HepG2 (cell line): ENCODE results near the gene STK39. TPM values are rescaled to one million over a fixed set of nuclear protein-coding genes. Genes with fewer than 3 reads are reported as not detected.

Source experiments
- ATAC-seq: fragments of 200-7000 bp; cut with Tn5 transposase; 3 replicates; pipeline ENCODE4 v1.9.1; 2020; ENCODE audit warnings: mild to moderate bottlenecking, moderate library complexity
- BruUV-seq: library from RNA; stranded (reverse); fragments of 400-500 nt; replicated peaks from 2 replicates; lab custom pipeline; 2021; lab: Mats Ljungman, UMichigan
- CTCF ChIA-PET: fragments of 300-600 bp; formaldehyde crosslinking; extraction: SDS; loops from one replicate; lab custom pipeline; 2021; ENCODE audit warnings: low total read pairs, inconsistent platforms, low intra/inter-chr PET ratio; lab: Yijun Ruan, JAX
- POLR2A ChIA-PET: fragments of 350-600 bp; sonication (Branson Sonifier 250); formaldehyde crosslinking; loops from one replicate; lab custom pipeline; 2020; ENCODE audit warnings: antibody characterized with exemption, inconsistent platforms; lab: Yijun Ruan, JAX
- DNase-seq: peaks from one replicate; pipeline ENCODE4 v3.0.0-alpha.2; 2015; ENCODE audit warnings: low spot score
- FAIRE-seq: peaks from 3 replicates; lab custom pipeline; 2011; peaks lifted over from hg19 to GRCh38; lab: Jason Lieb, UNC
- H2AFZ ChIP-seq: one replicate; pipeline ENCODE4 v1.6.1; 2011; ENCODE audit warnings: low read length, inconsistent platforms
- H3K27ac ChIP-seq: fragments of 300-600 bp; 3 replicates; pipeline ENCODE4 v1.8.0; 2011; ENCODE audit warnings: mixed run types, mild to moderate bottlenecking, mixed read lengths, low read length, inconsistent platforms; ENCODE audit not compliant: insufficient read depth; ENCODE audit errors: extremely low read length
- H3K27me3 ChIP-seq, 2 experiments: fragments of 200-600 bp in 1 of 2; 2 replicates in 1 of 2; 3 replicates in 1 of 2; pipeline versions ENCODE4 v1.6.0 to v1.8.0; 2011; ENCODE audit warnings: low read length in 2 of 2, mild to moderate bottlenecking in 2 of 2, moderate library complexity in 2 of 2, inconsistent platforms in 1 of 2; ENCODE audit not compliant: insufficient read depth in 2 of 2, control insufficient read depth in 1 of 2
- H3K36me3 ChIP-seq, 2 experiments: fragments of 200-600 bp in 1 of 2; replicated peaks in 1 of 2; 2 replicates in 1 of 2; 3 replicates in 1 of 2; pipeline versions ENCODE4 v1.5.1 to v1.8.0; 2011; ENCODE audit warnings: low read length in 2 of 2, inconsistent platforms in 1 of 2; ENCODE audit not compliant: insufficient read depth in 2 of 2, control insufficient read depth in 1 of 2
- H3K4me1 ChIP-seq: 2 replicates; pipeline ENCODE4 v1.5.1; 2012; ENCODE audit warnings: low read length, inconsistent platforms; ENCODE audit not compliant: insufficient read depth
- H3K4me2 ChIP-seq: 2 replicates; pipeline ENCODE4 v1.6.0; 2011; ENCODE audit warnings: low read depth, low read length, inconsistent platforms
- H3K4me3 ChIP-seq, 3 experiments: fragments of 200-600 bp in 1 of 3; sonication (generic), shearing (Covaris generic) in 1 of 3; replicated peaks in 1 of 3; 2 replicates each; pipeline ENCODE4 v1.5.1; 2011 to 2016; ENCODE audit warnings: low read length in 3 of 3, inconsistent platforms in 2 of 3, low read depth in 2 of 3, mild to moderate bottlenecking in 2 of 3, control low read depth in 1 of 3, mixed read lengths in 1 of 3; ENCODE audit not compliant: insufficient read depth in 1 of 3
- H3K79me2 ChIP-seq: one replicate; pipeline ENCODE4 v1.6.1; 2011; ENCODE audit warnings: low read length, inconsistent platforms; ENCODE audit not compliant: insufficient read depth
- H3K9ac ChIP-seq: 2 replicates; pipeline ENCODE4 v1.6.0; 2011; ENCODE audit warnings: mild to moderate bottlenecking, low read depth, low read length, inconsistent platforms; ENCODE audit not compliant: insufficient read depth
- H3K9me3 ChIP-seq: 2 replicates; pipeline ENCODE4 v1.5.1; 2012; ENCODE audit warnings: mild to moderate bottlenecking, low read length
- H4K20me1 ChIP-seq: 2 replicates; pipeline ENCODE4 v1.6.0; 2011; ENCODE audit warnings: inconsistent platforms, mild to moderate bottlenecking, low read length, moderate library complexity; ENCODE audit not compliant: insufficient read depth
- BORCS8-MEF2B ChIP-seq: sonication (generic); formaldehyde crosslinking; IDR thresholded peaks from 2 replicates; pipeline ENCODE4 v1.8.0; 2022; ENCODE audit warnings: mild to moderate bottlenecking, missing genetic modification reagents
- HOMEZ ChIP-seq: IDR thresholded peaks from 2 replicates; pipeline ENCODE4 v1.6.1; 2016; ENCODE audit warnings: low read depth
- MYPOP ChIP-seq: sonication (generic); formaldehyde crosslinking; IDR thresholded peaks from 2 replicates; pipeline ENCODE4 v1.8.1; 2023; ENCODE audit warnings: mild to moderate bottlenecking, moderate library complexity, missing genetic modification reagents
- PRDM10 ChIP-seq: sonication (generic); formaldehyde crosslinking; IDR thresholded peaks from 2 replicates; pipeline ENCODE4 v1.4.0; 2020; ENCODE audit warnings: low read depth, missing genetic modification reagents
- PREB ChIP-seq: sonication (generic); formaldehyde crosslinking; IDR thresholded peaks from 2 replicates; pipeline ENCODE4 v1.4.0; 2020; ENCODE audit warnings: missing genetic modification reagents
- REXO4 ChIP-seq: sonication (generic); formaldehyde crosslinking; IDR thresholded peaks from 2 replicates; pipeline ENCODE4 v1.8.0; 2022; ENCODE audit warnings: missing genetic modification reagents, mild to moderate bottlenecking, borderline replicate concordance
- SIX4 ChIP-seq: sonication (generic); formaldehyde crosslinking; IDR thresholded peaks from 2 replicates; pipeline ENCODE4 v1.4.0; 2020; ENCODE audit warnings: missing genetic modification reagents
- TAF1 ChIP-seq: sonication (generic); formaldehyde crosslinking; IDR thresholded peaks from 2 replicates; pipeline ENCODE4 v1.4.0; 2020; ENCODE audit warnings: missing genetic modification reagents
- TBX2 ChIP-seq: sonication (generic); formaldehyde crosslinking; IDR thresholded peaks from 2 replicates; pipeline ENCODE4 v1.5.0; 2020; ENCODE audit warnings: missing genetic modification reagents, mild to moderate bottlenecking, borderline replicate concordance
- TBX3 ChIP-seq: fragments of 450-650 bp; IDR thresholded peaks from 2 replicates; pipeline ENCODE4 v1.6.1; 2017; ENCODE audit warnings: antibody characterized with exemption, mild to moderate bottlenecking, inconsistent platforms, borderline replicate concordance
- THYN1 ChIP-seq: sonication (generic); formaldehyde crosslinking; IDR thresholded peaks from 2 replicates; pipeline ENCODE4 v1.8.1; 2023; ENCODE audit warnings: low read depth, mild to moderate bottlenecking, moderate library complexity, missing genetic modification reagents, borderline replicate concordance
- XRCC5 ChIP-seq: fragments of 200-400 bp; formaldehyde crosslinking; optimal IDR thresholded peaks from 2 replicates; pipeline ENCODE3; 2017; ENCODE audit warnings: mild to moderate bottlenecking, low read length
- ZFY ChIP-seq: sonication (generic); formaldehyde crosslinking; IDR thresholded peaks from 2 replicates; pipeline ENCODE4 v1.4.0; 2020; ENCODE audit warnings: missing genetic modification reagents
- ZNF800 ChIP-seq: sonication (generic); formaldehyde crosslinking; IDR thresholded peaks from 2 replicates; pipeline ENCODE4 v1.4.0; 2020; ENCODE audit warnings: missing genetic modification reagents
- WGBS: methylation state at CpG from one replicate; pipeline ENCODE4 v1.1.6; 2017; ENCODE audit warnings: low lambda C conversion rate; 5-methylcytosine and 5-hydroxymethylcytosine counted together
- in situ Hi-C: cut with HindIII; loops from 2 replicates; pipeline ENCODE4 v1.10.0; 2017; ENCODE audit warnings: low pct_unique_long_range_greater_than_20kb; ENCODE audit not compliant: extremely low pct_ligation_motif_present
- intact Hi-C: fragments of 100-400 bp; cut with micrococcal nuclease; formaldehyde crosslinking; loops from one replicate; pipeline ENCODE4 v1.10.0; 2022; ENCODE audit not compliant: unreplicated experiment
- polyA plus RNA-seq, 8 experiments: library from polyadenylated mRNA; depleted of rRNA in 3 of 8; stranded (reverse) in 7 of 8; unstranded in 1 of 8; fragments of >200 nt; fragmentation: Illumina TruSeq in 4 of 8; extraction: Trizol in 4 of 8; gene quantifications; 2 replicates each; pipeline versions ENCODE4 v1.2.1 to v1.2.3, GENCODE V29; 2011 to 2016; ENCODE audit warnings: low read depth in 4 of 8, missing spikeins in 1 of 8, mixed read lengths in 1 of 8; ENCODE audit not compliant: insufficient read depth in 1 of 8
- total RNA-seq, 5 experiments: library from RNA; depleted of rRNA; stranded (reverse); fragments of >200 nt; fragmentation: Illumina TruSeq; extraction: Trizol; gene quantifications; 2 replicates each; pipeline ENCODE4 v1.2.3, GENCODE V29; 2016; ENCODE audit warnings: low read depth in 1 of 5

Gene STK39
- total and polyA plus RNA-seq, 2 of the 13 experiments (the other 11 are each of a cell fraction or from before 2014, with no cell fraction given), result 27.3 to 38.4 TPM

- ATAC-seq (peak; percentile 43), FAIRE-seq (peak; percentile 85), DNase-seq (peak; percentile 74)
- Histone ChIP-seq H3K36me3 (peaks cover 2 to 12% of the 10 kb centered on the region in 2 experiments; a peak in 3 of 5 replicates), H4K20me1 (no peaks in the 10 kb centered on the region; the same call in 1 of the 2 replicates), H3K4me2 (peak overlapping the region; percentile 94), H3K27me3 (no peaks in the 10 kb centered on the region), H3K4me3 (peak overlapping the region in 2 of 3 experiments; percentile 56 to 65; a peak in 3 of 6 replicates), H2AFZ (no peak overlapping the region), H3K79me2 (peaks cover 66% of the 10 kb centered on the region), H3K9me3 (no peaks in the 10 kb centered on the region), H3K27ac (peak overlapping the region; percentile 21), H3K4me1 (peaks cover 64% of the 10 kb centered on the region), H3K9ac (peak overlapping the region; percentile 87; the same call in 1 of the 2 replicates)
- 33% methylated on average over 8 of the region's 8 CpGs for WGBS
- CTCF ChIA-PET, result no interaction called here
- BruUV-seq, result TSS peak; percentile 46
- intact Hi-C loops, result loop anchor here (2.0 kb wide), 1 partner anchor 108 kb away; no protein-coding TSS in a partner anchor
- POLR2A ChIA-PET, result no interaction called here
- in situ Hi-C loops, result no loop called here
- no peak for TF ChIP-seq PREB (CRISPR knock-in tag)
- no peak for TF ChIP-seq PRDM10 (CRISPR knock-in tag)
- 0 out of 2 replicates have a peak, but pooled peaks have one; percentile 40 for TF ChIP-seq ZFY (CRISPR knock-in tag)
- TF ChIP-seq MYPOP (CRISPR knock-in tag), result 0 out of 2 replicates have a peak, but pooled peaks have one; percentile 52
- peak; percentile 23; the same call in 1 of the 2 replicates for TF ChIP-seq TBX3
- TF ChIP-seq XRCC5, result peak; percentile 17
- TF ChIP-seq BORCS8-MEF2B (CRISPR knock-in tag), result 0 out of 2 replicates have a peak, but pooled peaks have one; percentile 35
- TF ChIP-seq THYN1 (CRISPR knock-in tag), result no peak
- TF ChIP-seq TBX2 (CRISPR knock-in tag), result peak; percentile 68; the same call in 1 of the 2 replicates
- TF ChIP-seq HOMEZ, result peak; percentile 56; the same call in 1 of the 2 replicates
- TF ChIP-seq SIX4 (CRISPR knock-in tag), result peak; percentile 79
- no peak for TF ChIP-seq REXO4 (CRISPR knock-in tag)
- TF ChIP-seq ZNF800 (CRISPR knock-in tag), result peak; percentile 51; the same call in 1 of the 2 replicates
- TF ChIP-seq TAF1, result no peak
Observed at GRCh38 chr2:168244318-168244717, 3.1 kb downstream of the STK39 start.
